Stimulated activated CD4-positive, alpha-beta T cell treated with anti-CD3 and anti-CD28 coated beads, Interleukin-1b, Interleukin-23, amount 100 ng/mL, for 24 hours (primary cell): ENCODE data around the gene ZAP70.

ENCODE experiments used
- DNase-seq, 4 experiments: peaks; one replicate each; pipeline ENCODE4 v3.0.0-alpha.2; 2020; ENCODE audit warnings: low read depth in 4 of 4, low spot score in 1 of 4

ZAP70 gene

DNA sequence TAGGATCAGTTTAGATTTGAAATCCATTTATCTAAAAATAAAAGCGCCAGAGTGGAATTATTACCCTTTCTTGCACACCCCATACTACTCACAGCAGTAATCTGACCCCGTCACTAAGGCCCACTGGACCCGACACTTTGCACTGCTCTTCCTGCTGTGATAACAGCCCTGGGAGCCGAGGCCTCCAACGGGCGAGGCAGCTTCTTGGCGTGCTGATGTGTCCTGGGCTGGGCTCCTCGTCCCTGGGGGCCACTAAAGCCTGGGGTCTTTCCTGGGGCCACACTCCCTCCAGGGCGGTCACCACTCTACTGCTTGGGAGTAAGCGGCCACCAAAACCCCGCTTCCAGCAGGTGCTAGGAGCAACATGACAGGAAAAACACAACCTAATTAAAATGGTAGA is 61.7 kb downstream of the ZAP70 start:
- DNase-seq: no peak

- no peak for DNase-seq
These were observed 65.8 kb downstream of the ZAP70 start for GRCh38 chr2:97779141-97779540.

GRCh38 chr2:97781981-97782380 is 68.6 kb downstream of the ZAP70 start:
- no peak for DNase-seq

DNA sequence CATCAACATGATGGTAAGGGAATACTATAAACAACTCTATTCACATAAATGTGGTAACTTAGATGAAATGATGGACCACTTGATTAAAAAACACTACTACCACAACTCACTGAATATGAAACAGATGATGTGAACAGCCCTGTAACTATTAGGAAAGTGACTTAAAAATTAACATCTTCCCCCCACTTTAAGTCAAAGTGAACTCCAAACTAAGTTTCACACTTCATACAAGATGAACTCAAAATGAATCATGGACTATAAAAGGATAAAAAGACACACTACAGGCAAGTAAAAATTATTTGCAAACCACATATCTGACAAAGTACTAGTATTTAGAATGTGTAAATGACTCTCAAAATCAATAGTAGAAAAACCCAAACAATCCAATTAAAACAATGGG is 71.6 kb downstream of the ZAP70 start:
- no peak for DNase-seq

GRCh38 chr2:97785818-97786217 is 72.4 kb downstream of the ZAP70 start:
- DNase-seq: no peak

DNA sequence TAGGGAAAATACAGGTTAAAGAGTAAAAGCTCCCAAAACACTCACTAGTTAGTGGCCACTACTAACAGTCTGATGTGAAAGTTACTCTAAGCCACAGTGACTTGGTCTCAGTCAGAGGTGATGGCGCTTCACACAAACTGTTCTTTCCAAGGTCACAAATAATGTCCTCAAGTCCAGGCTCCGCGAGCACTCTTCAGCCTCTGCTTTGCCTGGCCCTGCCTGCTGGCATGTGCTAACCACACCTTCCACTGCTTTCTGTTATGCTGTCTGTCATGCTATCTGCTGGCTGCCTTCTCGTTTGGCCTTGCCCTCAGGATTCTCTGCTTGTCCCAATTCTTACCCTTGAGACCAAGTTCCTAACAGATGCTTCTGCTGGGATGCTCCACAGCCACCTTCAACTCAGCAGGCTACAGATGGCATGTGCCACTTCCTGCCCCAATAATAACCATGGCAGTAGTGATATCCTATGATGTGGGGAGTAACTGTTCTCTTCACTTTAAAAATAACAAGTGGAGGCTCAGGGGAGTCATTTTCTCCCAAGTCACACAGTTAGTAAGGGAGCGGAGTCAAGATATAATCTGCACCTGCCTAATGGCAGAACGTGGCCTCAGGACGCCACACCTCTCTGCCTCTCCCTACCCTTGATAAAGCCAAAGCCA is 75.7 kb downstream of the ZAP70 start:
- DNase-seq: no peak
